Heart left ventricle (tissue), 13 donors: ENCODE results near the gene KMT5B.

ENCODE experiments used
- POLR2A ChIP-seq, 2 donors: fragments of 450-650 bp; IDR thresholded peaks; one replicate each; pipeline ENCODE4 v1.6.1; 2017; ENCODE audit warnings: antibody characterized with exemption in 2 of 2, mild to moderate bottlenecking in 2 of 2, moderate library complexity in 2 of 2
- TF ChIP-seq, protein P1 (sequence below), 12 donors: fragments of 200-600 bp; sonication (generic) in 4 of 12; IDR thresholded peaks; one replicate each; pipeline versions ENCODE4 v1.5.0 to v1.8.0; 2018 to 2022; ENCODE audit warnings: antibody characterized with exemption in 12 of 12, mild to moderate bottlenecking in 5 of 12
- donor health status: ischemic (EF 13 %, LVEDD 7.1; RV severe dilation, severe dysfunction).
- donor health status: DM: no; HTN: yes; CAD: no.
- donor health status: DM: no; HTN: no; CAD: no.
- donor health status: ischemic (EF 25% LVEDD 6.9; RV normal size, moderate dysfunction).
- donor health status: ischemic (EF 25% LVEDD 5.7; RV mildly dilated, moderate dysfunction).
- donor health status: ischemic (EF 35%, LVEDD 5.7; RV mildly dilated, moderate dysfunction).
- donor health status: nonischemic (EF 11% LVEDD 7.7; RV severe dilation, severe dysfunction).
- donor health status: DM: yes; HTN: yes; CAD: no.
- donor health status: PGD.
- donor health status: ischemic (EF 29% LVEDD 5.4; RV normal size, mild dysfunction).
- donor health status: nonischemic (EF 23%, LVEDD 6.1; RV moderate dilation, normal function).

DNA sequence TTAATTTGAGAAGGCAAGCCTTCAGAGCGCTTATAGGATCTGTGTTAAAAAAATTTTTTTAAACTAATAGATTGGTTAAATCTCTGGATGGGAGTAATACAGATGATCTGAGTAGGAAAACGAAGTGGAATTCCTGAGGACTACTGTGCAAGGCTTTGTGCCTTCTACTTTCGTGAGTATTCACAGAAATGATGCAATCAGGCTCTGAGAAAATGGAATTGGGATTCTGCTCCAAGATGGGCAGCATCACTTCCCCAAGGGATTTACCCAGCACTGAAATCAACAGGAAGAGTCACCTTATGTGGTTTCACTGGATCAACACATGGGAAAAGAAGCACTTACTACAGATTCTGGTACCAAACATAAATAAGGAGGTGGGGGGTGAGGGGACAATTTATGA lies 12.5 kb downstream of the KMT5B start:
- TF ChIP-seq, protein P1, sequence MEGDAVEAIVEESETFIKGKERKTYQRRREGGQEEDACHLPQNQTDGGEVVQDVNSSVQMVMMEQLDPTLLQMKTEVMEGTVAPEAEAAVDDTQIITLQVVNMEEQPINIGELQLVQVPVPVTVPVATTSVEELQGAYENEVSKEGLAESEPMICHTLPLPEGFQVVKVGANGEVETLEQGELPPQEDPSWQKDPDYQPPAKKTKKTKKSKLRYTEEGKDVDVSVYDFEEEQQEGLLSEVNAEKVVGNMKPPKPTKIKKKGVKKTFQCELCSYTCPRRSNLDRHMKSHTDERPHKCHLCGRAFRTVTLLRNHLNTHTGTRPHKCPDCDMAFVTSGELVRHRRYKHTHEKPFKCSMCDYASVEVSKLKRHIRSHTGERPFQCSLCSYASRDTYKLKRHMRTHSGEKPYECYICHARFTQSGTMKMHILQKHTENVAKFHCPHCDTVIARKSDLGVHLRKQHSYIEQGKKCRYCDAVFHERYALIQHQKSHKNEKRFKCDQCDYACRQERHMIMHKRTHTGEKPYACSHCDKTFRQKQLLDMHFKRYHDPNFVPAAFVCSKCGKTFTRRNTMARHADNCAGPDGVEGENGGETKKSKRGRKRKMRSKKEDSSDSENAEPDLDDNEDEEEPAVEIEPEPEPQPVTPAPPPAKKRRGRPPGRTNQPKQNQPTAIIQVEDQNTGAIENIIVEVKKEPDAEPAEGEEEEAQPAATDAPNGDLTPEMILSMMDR (IDR thresholded peaks at IDR 0.05): no peak
- TF ChIP-seq POLR2A (IDR thresholded peaks at IDR 0.05): no peak
